GM12875 (cell line): ENCODE measurements around the gene SSR2.

Experiments used
- H3K4me3 ChIP-seq: one replicate; pipeline ENCODE4 v1.5.1; 2011; ENCODE audit warnings: low read depth, low read length, control low read depth
- CTCF ChIP-seq: IDR thresholded peaks from 2 replicates; pipeline ENCODE4 v1.5.1; 2011; ENCODE audit warnings: low read depth, mild to moderate bottlenecking, control low read depth, inconsistent platforms, low read length, moderate library complexity, borderline replicate concordance; ENCODE audit not compliant: insufficient read depth

Gene SSR2

DNA sequence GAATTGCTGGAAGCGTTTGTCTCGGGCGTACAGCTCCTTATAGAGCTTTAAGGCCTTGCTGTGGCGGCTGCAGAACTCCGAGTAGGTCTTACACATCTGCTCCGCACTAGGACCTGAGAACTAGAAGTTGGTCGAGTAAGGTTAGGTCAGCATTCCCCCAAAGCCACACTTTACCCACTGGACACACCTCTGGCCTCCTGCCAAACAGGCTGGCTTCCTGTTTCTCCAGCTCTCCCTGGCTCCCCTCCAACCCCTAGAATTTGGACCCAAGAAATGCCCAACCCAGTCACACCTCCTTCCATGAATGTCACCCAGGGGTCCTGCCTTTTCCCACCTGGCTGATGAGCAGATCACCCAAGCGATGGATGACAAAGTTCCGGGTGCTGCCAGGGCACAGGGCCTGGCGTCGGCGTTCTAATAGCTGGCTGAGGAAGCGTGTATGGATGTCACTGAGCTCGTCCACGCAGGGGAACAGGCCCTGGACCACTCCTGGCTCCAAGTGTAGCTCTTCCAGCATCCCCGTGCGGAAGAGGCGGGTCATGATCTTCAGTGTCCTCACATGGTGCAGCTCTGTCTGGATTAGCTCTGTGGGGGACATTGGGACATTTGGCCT, 58.0 kb downstream of the SSR2 start:
- H3K4me3 ChIP-seq: no peak overlapping the region
- TF ChIP-seq CTCF: no peak

GRCh38 chr1:155961937-155962336, 58.8 kb downstream of the SSR2 start:
- TF ChIP-seq CTCF: peak; percentile 19; the same call in 1 of the 2 replicates
- no peak overlapping the region for H3K4me3 ChIP-seq

- TF ChIP-seq CTCF: no peak
- H3K4me3 ChIP-seq: no peak overlapping the region
Observed at GRCh38 chr1:155960081-155960745, 60.5 kb downstream of the SSR2 start.
